Spleen (tissue), 7 donors: ENCODE data around the gene DMPK.

Experiments
- CTCF ChIP-seq, 11 experiments: fragments of 200-600 bp in 7 of 11; fragments of 450-650 bp in 4 of 11; sonication (generic) in 4 of 11; IDR thresholded peaks in 8 of 11; conservative IDR thresholded peaks in 3 of 11; 1 replicate in 7 of 11; 2 replicates in 4 of 11; pipeline versions ENCODE4 v1.4.0 to v1.8.0; 2016 to 2021; ENCODE audit warnings: antibody characterized with exemption in 11 of 11, inconsistent platforms in 4 of 11, mild to moderate bottlenecking in 1 of 11
- POLR2A ChIP-seq, 3 donors: fragments of 450-650 bp; IDR thresholded peaks; one replicate each; pipeline ENCODE4 v1.5.1; 2017; ENCODE audit warnings: antibody characterized with exemption in 3 of 3, mild to moderate bottlenecking in 1 of 3
- donor health status: DM: no; HTN: no; CAD: no; lungs with moderate emphysema.
- donor health status: DM: no; HTN: no; CAD: no.
- donor health status: DM: no; HTN: no; CAD: no.

- TF ChIP-seq CTCF (IDR thresholded peaks at IDR 0.05 in 8 of 11, conservative IDR thresholded peaks at IDR 0.05 in 3 of 11) (no peak), POLR2A (IDR thresholded peaks at IDR 0.05) (no peak)
These were observed 49.0 kb downstream of the DMPK start, which contains the start of gene MEIOSIN for GRCh38 chr19:45733160-45733810.
